Stimulated activated CD8-positive, alpha-beta memory T cell treated with anti-CD3 and anti-CD28 coated beads, Interleukin-15, amount 100 ng/mL, for 1 hour (primary cell): ENCODE measurements around the gene WNT6.

Experiments
- DNase-seq: peaks from one replicate; pipeline ENCODE4 v3.0.0-alpha.2; 2020; ENCODE audit warnings: low read depth

WNT6 gene

GRCh38 chr2:218858138-218858445, 1.5 kb upstream of the WNT6 start:
- DNase-seq = no peak

DNA sequence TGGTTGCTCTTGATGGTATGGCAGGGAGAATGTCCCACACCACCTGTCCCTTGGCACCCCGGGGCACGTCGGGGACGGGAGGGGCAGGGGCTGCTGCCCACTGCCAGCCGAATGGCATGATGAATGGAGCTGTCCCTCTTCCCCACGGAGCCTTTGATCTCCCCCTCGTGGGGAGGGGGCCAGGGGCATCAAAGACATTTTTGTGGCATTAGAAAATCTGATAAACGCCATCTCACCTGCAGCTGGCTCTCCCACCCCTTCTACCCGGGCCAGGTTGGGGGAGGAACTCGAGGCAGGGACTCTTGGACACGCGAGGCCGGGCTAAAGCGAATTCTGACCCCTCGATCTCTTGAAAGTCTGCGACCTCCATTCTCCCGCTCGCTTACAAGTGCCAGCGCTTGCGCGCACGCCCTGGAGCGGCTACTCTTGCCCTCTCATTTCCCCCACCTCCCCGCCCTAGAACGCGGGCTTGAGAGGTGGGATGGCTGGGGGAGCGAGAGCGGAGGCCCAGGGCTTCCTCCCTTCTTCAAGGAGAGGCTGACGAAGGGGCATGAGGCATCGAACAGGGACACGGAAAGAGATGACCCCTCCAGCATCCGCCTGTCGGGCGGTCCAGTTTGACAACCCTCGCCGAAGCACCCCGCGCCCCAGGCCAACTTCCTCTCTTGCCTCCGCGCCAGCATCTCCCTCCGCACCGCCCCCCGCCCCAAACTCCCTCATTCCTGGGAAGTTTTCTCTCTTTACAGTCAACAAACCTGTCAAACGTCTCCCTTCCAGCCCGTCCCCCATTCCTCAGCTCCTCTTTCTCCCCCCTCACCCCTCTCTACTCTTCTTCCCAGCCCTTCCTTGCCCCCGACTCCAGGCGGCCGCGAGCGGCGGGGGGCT, 692 bp upstream of the WNT6 start:
- DNase-seq = no peak

DNA sequence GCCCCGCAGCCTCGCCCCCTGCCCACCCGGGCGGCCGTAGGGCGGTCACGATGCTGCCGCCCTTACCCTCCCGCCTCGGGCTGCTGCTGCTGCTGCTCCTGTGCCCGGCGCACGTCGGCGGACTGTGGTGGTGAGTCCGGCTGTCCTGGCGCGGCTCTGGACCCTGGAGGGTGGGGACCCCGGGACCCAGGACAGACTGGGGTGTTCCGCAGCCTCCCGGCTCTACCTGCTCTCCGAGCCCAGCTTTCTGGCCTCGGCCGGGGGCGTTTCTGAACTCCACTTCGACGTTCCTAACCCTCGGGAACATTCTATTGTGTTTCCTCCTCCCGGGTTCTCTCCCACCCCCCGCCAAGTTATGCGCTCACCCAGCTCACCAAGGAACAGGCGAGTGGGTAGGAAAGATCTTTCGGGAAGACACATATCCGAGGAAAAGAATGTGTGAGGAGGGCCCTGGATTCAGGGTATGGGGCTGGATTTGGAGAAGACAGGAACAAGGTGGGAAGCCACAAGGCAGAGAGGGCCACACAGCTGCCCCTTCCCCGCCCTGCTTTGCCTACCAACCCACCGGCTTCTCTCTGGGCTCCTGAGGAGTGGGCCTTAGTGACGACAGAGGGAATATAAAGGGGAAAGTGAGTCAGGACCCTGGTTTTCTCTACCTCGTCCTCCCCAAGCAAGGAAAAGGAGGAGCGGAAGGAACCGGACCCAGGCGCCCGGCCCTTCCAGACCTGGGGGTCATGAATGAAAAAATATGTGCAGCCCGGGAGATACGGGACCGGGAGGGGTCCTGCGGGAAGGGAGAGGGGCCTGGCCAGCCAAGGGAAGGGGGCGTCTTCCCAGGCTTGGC, 605 bp downstream of the WNT6 start:
- DNase-seq = no peak

GRCh38 chr2:218860950-218861381, 1.4 kb downstream of the WNT6 start:
- DNase-seq = no peak

- no peak for DNase-seq
These were observed 2.2 kb downstream of the WNT6 start for GRCh38 chr2:218861645-218862318.

GRCh38 chr2:218863021-218863520, 3.5 kb downstream of the WNT6 start:
- DNase-seq = no peak

- no peak for DNase-seq
These were observed 5.8 kb downstream of the WNT6 start for GRCh38 chr2:218865396-218865795.

DNA sequence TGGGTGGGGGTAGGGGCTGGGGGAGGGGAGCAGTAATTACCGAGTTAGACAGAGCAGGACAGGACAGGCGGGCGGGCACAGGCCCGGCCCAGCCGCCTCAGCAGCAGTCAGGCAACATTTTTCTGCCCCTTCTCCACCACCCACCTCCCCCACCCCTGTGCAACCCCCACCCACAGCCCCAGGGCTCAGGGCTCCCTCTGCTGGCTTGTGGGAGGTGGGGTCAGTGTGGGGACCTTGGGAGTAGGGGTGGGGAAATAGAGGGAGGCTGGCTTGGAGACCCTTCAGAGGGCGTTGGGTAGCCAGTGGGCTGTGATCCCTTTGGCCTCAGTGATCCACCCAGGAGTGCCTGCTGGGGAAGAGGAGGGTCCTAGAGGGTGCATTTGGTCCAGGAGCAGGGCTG, 6.4 kb downstream of the WNT6 start:
- no peak for DNase-seq

DNA sequence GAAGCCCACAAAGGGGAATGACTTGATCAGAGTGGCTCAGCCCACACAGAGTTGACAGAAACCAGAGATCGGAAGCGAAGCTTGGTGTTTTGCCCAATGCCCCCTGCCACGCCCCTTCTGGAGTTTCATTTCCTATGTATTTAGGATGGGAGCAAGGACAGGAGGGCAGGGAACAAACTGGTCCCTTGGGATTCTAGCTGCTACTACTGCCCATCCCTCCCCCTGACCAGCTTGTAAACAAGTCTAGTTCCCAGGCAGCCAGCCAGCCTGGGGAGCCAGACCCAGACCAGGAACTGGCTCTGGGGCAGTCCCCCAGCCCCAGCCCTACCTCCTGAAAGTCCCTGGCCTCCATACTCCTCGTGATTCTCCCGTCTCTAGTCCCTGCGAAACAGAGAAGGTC, 8.3 kb downstream of the WNT6 start:
- DNase-seq = no peak

DNA sequence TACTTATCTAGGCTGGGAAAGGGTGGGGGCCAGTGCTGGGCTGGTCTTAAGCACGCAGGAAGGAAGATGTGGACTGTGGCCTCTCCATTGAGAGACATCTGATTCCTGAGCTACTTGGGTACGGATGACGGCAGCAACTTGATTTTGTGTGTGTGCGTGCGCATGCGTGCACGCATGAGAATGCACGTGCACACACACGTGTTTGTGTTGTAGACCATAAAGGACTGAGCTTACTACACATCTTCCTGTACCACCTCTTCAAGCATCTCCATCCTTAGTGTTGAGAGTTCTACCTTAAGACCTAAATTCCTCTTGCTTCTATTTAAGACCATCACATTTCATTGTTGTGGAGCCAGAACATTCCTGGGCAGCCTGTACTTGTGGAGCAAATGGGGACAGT, 9.5 kb downstream of the WNT6 start:
- DNase-seq = no peak

DNA sequence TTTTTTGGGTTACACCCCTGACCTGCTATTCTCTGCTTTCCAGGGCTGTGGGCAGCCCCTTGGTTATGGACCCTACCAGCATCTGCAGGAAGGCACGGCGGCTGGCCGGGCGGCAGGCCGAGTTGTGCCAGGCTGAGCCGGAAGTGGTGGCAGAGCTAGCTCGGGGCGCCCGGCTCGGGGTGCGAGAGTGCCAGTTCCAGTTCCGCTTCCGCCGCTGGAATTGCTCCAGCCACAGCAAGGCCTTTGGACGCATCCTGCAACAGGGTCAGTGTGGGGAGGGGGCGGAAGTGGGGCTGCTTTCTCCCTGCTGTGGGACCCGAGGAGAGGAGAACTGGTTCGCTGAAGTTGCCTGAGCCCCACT, 11.4 kb downstream of the WNT6 start:
- DNase-seq = no peak

DNA sequence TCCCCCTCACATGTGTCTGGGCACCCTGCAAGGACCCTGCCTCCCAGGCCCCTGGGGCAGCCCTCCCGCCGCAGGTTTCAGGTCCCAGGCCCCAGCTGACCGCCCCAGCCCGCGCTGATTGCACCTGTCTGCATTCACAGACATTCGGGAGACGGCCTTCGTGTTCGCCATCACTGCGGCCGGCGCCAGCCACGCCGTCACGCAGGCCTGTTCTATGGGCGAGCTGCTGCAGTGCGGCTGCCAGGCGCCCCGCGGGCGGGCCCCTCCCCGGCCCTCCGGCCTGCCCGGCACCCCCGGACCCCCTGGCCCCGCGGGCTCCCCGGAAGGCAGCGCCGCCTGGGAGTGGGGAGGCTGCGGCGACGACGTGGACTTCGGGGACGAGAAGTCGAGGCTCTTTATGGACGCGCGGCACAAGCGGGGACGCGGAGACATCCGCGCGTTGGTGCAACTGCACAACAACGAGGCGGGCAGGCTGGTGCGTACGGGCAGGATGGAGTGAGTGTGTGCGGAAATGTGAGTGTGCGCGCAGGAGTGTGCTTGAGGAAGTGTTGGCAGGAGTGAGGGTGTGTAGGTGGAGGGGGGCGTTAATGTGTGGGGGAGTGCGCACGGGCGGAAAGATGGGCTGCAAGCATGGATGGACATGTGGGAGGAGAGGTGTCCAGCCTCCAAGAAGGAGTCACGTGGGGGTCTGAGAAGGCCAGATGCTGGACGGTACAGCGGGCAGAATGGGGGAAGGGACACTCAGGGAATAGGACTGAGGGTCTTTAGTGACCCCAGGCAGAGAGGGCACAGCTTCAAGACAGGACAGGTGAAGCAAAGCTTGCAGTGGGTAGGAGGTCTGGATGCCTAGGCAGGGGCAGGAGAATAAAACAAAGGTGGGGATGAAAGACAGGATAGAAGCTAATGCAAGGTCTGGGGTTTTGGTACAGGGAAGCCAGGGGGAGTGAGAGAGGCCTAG, 12.0 kb downstream of the WNT6 start:
- no peak for DNase-seq

DNA sequence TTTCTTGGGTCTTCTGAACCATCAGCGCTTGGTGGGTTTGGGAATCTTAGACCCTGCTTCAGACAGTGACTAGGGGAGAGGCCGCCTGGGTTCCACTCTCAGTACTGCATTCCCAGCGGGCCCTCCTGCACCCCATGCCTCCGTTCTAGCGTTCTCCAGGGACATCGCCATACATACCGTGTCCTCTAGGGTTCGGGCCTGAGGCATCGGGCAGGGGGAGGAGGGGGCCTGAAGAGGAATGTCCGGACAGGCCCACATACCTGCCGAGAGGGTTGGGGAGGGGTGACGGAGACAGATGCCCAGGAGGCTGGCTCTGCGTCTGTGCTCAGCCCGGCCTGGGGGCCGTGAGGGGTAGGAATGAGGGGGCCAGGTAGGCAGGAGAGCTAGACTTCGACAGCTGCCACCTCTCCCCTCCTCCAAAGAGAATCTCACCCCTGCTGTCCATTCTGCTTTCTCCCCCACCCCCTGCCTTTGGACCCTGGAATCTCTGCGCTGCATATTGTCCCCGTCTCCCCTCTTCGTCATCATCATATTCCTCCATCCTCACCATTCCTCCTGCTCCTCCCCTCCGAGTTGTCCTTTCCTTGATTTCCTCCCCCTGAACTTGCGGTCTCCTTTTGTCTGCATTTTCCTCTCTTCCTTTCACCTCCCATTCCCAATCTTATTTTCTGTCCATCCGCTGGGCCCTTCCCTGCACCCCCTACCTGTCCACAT, 13.2 kb downstream of the WNT6 start:
- DNase-seq = no peak

GRCh38 chr2:218873359-218874194, 14.0 kb downstream of the WNT6 start:
- no peak for DNase-seq

DNA sequence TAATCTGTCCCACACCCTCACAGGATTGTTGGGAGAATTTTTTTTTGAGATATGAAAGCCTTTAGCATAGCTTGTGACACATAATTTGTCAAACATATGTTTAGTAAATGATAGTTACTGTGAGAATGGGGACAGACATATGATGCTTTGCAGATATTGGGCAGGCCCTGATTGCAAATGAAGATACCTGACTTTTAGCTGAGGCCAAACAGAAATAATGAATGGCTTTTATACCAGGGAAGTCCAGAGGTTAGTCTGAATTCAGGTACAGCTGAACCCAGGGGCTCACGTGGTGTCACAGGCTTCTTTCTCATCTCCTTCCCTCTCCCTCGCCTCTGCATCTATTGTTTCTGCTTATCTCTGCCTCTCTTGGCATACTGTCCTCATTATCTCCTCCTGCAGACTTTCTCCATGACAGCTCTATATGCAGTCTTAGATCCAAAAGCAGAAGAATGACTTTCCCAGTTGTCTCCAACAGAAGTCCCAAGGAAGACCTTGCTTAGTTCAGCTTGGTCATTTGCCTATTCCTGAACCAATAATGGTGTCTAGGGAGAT, 16.2 kb downstream of the WNT6 start:
- no peak for DNase-seq

DNA sequence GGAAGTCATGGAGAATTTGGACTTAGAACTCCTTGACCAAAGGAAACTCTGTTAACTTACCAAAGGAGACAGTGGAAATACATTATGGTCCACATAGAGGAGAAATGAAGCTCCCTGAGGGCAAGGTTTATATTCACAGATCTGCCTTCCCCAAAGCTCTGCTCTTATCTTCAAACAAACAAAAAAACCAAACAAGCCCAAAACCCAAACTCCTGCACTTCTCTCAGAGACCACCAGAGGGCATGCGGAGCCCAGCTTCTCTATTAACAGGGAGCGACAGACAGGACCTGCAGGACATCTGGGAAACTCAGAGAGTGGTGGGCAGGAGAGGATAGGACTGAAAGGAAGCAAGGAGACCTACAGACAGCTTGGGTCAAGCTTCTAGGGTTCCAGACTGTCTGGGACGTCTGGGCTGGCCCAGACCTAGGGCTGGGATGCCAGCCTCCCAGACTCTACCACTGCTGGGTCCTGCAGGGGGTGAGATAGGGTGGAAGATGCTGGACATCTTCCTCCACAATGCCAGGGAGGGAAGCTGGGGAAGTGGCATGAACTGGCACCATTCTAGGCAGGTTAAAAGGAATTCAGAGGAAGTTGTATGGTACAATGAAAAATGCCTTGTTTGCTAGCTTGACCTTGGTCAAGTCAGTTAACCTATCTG, 17.1 kb downstream of the WNT6 start:
- DNase-seq = peak; percentile 60

DNA sequence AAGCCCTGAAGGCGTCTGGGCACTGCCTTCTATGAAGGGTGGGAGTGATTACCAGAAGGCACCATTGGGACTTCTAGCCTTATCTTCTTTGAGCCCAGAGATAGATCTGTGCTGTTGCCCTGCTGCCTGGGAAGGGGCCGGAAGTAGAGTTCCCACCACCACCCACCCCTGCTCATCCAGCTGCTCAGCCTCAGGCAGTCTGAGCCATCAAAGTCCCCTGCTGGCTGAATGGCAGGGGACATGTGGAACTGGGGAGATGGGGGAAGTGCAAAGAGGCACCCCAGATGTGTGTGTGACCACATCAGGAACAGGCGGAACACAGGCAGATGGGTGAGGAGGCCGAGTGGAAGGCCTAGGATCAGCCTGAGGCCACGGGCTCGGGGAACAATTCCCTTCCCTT, 17.7 kb downstream of the WNT6 start:
- DNase-seq = no peak

DNA sequence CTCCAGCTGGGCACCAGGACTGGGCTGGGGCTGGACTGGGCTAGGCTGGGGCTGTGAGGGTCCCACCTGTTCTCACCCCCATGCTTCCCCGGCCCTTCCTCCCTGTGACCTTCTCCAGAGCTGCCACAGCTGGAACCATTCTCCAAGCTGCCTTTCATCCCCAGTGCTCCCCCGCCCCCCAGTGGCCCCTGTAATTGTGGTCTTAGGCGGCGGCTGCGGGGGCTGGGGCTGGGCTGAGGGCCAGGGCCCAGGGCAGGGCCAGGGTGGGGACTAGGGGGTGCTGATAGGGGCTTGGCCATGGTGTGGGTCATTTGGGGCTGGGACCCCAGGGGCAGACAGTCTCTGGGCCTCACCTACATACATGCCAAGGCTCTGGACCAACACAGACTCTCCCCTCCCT, 18.3 kb downstream of the WNT6 start:
- DNase-seq = no peak

- no peak for DNase-seq
These were observed 18.9 kb downstream of the WNT6 start for GRCh38 chr2:218878486-218878885.
